IPS-15b (cell line): ENCODE results near the gene ARL3.

Experiments used
- H3K27me3 ChIP-seq: one replicate; pipeline ENCODE4 v1.6.1; 2013; ENCODE audit warnings: low read length; ENCODE audit not compliant: control insufficient read depth, insufficient read depth
- H3K36me3 ChIP-seq: one replicate; pipeline ENCODE4 v1.6.1; 2013; ENCODE audit warnings: low read length; ENCODE audit not compliant: control insufficient read depth, insufficient read depth
- H3K4me1 ChIP-seq: one replicate; pipeline ENCODE4 v1.6.1; 2013; ENCODE audit warnings: mild to moderate bottlenecking, low read length; ENCODE audit not compliant: control insufficient read depth, insufficient read depth
- H3K4me3 ChIP-seq: one replicate; pipeline ENCODE4 v1.5.1; 2013; ENCODE audit warnings: low read depth, low read length
- H3K9ac ChIP-seq: one replicate; pipeline ENCODE4 v1.6.1; 2013; ENCODE audit warnings: low read depth, mild to moderate bottlenecking, low read length
- H3K9me3 ChIP-seq: one replicate; pipeline ENCODE4 v1.6.1; 2013; ENCODE audit warnings: mild to moderate bottlenecking, low read length; ENCODE audit not compliant: control insufficient read depth, insufficient read depth

The ARL3 gene

DNA sequence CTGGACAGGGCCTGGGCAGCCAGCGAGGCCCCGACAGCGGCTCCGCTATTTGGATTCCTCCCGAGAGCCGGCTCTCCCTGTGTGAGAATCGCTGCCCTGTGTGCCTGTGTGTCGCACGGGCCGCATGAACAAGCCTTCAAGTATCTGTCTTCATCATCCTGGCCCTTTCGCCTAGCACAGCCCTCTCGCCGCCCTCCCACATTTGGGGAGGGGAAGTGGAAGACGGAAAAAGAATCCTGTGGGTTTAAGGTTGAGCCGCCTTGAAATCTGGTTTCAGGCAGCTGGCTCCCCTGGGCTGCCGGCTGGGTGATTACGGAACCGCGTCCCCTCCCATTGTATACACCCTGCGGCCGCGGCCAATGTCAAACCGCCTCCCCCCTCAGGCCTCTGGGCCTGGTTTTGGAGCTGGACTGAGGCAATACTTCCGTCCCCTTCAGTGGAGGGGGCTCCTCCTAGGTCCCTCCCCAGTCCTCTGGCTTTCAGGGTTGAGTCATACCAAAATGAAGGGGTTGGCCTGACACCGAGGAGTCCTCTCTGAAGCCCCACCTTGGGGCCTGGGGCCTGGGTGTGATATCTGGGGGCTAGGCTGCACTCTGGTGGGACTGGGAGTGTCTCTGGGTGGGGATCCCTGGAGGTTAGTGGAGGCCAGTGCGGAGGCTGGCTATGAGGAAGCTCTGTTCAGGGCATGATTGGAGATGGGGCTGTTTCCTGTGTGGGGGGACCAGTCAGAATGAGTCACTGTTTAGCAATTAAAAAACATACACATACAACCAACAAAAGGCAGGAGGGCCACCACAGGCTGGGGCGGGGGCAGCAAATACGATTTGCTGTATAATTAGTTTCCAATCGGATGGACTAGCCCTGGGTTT lies 68.2 kb downstream of the ARL3 start:
- Histone ChIP-seq H3K9me3 (no peaks in the 10 kb centered on the region), H3K27me3 (no peaks in the 10 kb centered on the region), H3K9ac (peak overlapping the region; percentile 81), H3K4me3 (peak overlapping the region; percentile 87), H3K4me1 (peaks cover 8% of the 10 kb centered on the region), H3K36me3 (peaks cover 5% of the 10 kb centered on the region)

GRCh38 chr10:102645388-102645740 lies 68.8 kb downstream of the ARL3 start:
- H3K4me1 ChIP-seq = peaks cover 8% of the 10 kb centered on the region
- H3K9ac ChIP-seq = peak overlapping the region; percentile 81
- H3K27me3 ChIP-seq = no peaks in the 10 kb centered on the region
- peaks cover 5% of the 10 kb centered on the region for H3K36me3 ChIP-seq
- no peaks in the 10 kb centered on the region for H3K9me3 ChIP-seq
- H3K4me3 ChIP-seq = peak overlapping the region; percentile 87

DNA sequence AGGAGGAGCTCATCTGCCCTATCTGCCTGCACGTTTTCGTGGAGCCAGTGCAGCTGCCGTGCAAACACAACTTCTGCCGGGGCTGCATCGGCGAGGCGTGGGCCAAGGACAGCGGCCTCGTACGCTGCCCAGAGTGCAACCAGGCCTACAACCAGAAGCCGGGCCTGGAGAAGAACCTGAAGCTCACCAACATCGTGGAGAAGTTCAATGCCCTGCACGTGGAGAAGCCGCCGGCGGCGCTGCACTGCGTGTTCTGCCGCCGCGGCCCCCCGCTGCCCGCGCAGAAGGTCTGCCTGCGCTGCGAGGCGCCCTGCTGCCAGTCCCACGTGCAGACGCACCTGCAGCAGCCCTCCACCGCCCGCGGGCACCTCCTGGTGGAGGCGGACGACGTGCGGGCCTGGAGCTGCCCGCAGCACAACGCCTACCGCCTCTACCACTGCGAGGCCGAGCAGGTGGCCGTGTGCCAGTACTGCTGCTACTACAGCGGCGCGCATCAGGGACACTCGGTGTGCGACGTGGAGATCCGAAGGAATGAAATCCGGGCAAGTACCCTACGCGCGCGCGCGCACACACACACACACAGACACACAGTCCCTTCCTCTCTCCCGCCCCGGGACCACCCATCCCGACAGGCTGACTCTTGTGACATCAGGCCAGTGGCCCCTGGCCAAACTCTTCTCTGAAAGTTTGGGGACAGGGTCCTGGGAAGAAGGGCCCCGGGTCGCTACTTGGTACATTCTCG lies 69.4 kb downstream of the ARL3 start:
- H3K4me3 ChIP-seq = peak overlapping the region; percentile 87
- H3K4me1 ChIP-seq = peaks cover 7% of the 10 kb centered on the region
- H3K36me3 ChIP-seq = peaks cover 5% of the 10 kb centered on the region
- peak overlapping the region; percentile 65 for H3K9ac ChIP-seq
- no peaks in the 10 kb centered on the region for H3K9me3 ChIP-seq
- no peaks in the 10 kb centered on the region for H3K27me3 ChIP-seq

GRCh38 chr10:102644066-102644645 lies 70.0 kb downstream of the ARL3 start, which contains the start of gene TRIM8:
TSS of gene TRIM8 (plus strand) at chr10:102644479. CDS start at chr10:102644618, 139 bp downstream.
- Histone ChIP-seq H3K9ac (peak within 1 kb of the TSS; percentile 65), H3K27me3 (no peaks in the 10 kb centered on the region), H3K36me3 (peaks cover 5% of the 10 kb centered on the region), H3K4me1 (peaks cover 7% of the 10 kb centered on the region), H3K9me3 (no peaks in the 10 kb centered on the region), H3K4me3 (peak within 1 kb of the TSS; percentile 87)

GRCh38 chr10:102643336-102644065 lies 70.7 kb downstream of the ARL3 start:
- Histone ChIP-seq H3K4me1 (peaks cover 5% of the 10 kb centered on the region), H3K4me3 (peak overlapping the region; percentile 53), H3K9ac (peak overlapping the region; percentile 9), H3K9me3 (no peaks in the 10 kb centered on the region), H3K36me3 (peaks cover 5% of the 10 kb centered on the region), H3K27me3 (no peaks in the 10 kb centered on the region)

DNA sequence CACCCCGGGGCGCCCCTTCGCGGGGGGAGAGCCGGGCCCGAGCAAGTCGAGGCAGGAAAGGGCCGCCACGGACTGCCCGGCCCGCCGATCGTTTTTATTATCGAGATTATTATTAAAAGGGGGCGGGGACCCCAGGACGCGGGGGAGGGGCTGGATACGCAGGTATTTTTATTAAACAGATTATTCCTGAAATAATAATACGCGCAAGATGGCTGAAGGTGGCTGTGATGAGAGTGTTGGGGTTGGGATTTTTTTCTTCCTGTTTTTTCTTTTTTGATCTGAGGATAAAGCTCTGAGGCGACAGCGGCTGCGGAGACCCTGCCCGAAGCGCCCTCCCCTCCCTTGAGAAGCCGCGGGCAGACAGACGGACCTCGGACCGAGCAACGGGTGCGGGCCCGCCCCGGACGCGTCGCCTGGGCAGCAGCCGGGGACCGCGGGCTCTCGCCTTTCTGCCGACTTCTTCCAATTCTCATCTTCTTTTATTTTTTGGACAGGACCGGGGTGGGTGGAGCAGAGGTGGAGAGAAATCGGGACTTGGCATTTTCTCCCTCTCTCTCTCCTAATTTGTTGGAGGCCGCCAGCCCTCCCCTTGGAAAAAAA lies 71.4 kb downstream of the ARL3 start:
- Histone ChIP-seq H3K4me1 (peaks cover 5% of the 10 kb centered on the region), H3K36me3 (peaks cover 2% of the 10 kb centered on the region), H3K9ac (peak overlapping the region; percentile 9), H3K27me3 (no peaks in the 10 kb centered on the region), H3K9me3 (no peaks in the 10 kb centered on the region), H3K4me3 (peak overlapping the region; percentile 26)

DNA sequence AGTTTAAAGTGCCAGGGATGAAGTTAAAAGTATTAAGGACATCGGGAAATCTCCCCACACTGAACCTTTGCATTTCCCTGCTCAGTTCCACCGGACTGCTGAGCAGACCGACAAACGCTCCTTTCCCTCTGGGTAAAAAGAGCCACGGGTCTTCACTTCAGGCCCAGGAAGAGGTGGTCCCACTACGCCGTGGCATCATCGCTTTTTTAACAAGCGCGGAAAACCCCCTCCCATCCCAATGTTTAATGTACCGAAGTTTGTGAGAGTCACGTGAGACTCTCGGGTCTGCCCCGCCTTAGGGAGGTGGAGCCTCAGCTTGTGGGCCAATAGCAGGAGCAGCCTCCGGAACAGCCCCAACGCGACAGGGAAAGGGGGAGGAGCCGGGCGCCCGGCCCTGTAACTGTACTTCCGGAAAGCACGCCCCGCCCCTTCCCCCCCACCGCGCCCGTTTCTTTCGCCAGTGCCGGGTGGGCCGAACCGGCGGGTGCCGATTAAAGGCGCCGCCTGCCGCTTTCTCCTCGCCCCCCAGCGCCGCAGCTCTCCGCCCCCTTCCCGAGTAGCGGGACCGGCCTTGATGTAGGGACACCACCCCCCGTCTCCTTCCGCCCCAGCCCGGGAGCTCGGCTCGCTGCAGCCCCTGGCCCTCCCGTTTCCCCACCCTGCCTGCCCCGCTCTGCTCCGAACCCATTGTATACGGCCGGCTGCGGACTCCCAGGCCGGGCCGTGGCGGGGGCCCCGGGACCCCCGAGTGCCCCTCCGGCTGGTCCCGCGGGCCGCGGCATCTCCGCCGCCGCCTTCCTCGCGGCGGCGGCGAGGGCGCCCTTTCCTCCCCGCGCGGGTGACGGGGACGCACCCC lies 72.1 kb downstream of the ARL3 start:
- H3K9me3 ChIP-seq = no peaks in the 10 kb centered on the region
- peak overlapping the region; percentile 37 for H3K9ac ChIP-seq
- peak overlapping the region; percentile 26 for H3K4me3 ChIP-seq
- no peaks in the 10 kb centered on the region for H3K27me3 ChIP-seq
- H3K36me3 ChIP-seq = peaks cover 2% of the 10 kb centered on the region
- peaks cover 3% of the 10 kb centered on the region for H3K4me1 ChIP-seq

DNA sequence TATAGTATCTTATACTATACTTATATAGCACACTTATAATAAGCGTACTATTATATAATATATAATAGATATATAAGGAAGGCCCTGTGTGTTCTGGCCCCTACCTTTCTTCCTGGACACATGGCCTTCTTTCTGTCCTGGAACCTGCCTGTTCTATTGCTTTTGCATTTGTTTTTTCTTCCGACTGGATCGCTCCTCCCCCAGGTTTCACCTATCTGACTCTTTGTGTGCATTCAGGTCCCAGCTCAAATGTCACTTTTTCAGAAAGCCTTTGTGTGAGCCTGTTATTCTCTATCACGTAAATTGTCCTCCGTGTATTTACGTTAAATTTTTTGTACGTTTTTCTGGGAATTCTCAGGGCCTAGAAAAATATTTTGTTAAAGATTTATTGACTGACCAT lies 72.8 kb downstream of the ARL3 start:
- H3K4me1 ChIP-seq = peaks cover under 1% of the 10 kb centered on the region
- H3K27me3 ChIP-seq = no peaks in the 10 kb centered on the region
- H3K4me3 ChIP-seq = peak overlapping the region; percentile 26
- H3K9me3 ChIP-seq = no peaks in the 10 kb centered on the region
- no peak overlapping the region for H3K9ac ChIP-seq
- H3K36me3 ChIP-seq = peaks cover 2% of the 10 kb centered on the region

- H3K9me3 ChIP-seq = no peaks in the 10 kb centered on the region
- no peak overlapping the region for H3K4me3 ChIP-seq
- no peak overlapping the region for H3K9ac ChIP-seq
- H3K36me3 ChIP-seq = peaks cover 2% of the 10 kb centered on the region
- no peaks in the 10 kb centered on the region for H3K27me3 ChIP-seq
- H3K4me1 ChIP-seq = no peaks in the 10 kb centered on the region
Measured at GRCh38 chr10:102639537-102639936, 74.7 kb downstream of the ARL3 start.

DNA sequence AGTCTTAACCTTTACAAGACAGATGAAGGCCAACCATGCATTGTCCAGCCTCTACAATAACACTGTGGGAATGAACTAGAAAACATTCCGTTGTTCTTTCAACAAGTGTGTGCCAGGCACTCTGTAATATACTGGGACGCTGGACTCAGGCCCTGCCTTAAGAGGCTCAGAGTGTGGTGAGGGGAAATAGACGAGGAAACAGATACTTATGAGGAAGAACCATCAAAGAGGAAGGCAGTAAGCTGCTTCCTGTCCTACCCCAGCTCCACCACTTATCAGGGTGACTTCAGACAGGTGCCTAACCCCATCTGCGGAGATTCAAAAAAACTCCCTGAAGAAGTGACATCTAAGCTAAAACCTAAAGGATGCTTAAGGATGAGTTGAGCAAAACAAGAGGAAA lies 78.8 kb downstream of the ARL3 start:
- H3K9ac ChIP-seq = no peak overlapping the region
- H3K36me3 ChIP-seq = no peaks in the 10 kb centered on the region
- peaks cover 6% of the 10 kb centered on the region for H3K4me1 ChIP-seq
- no peaks in the 10 kb centered on the region for H3K9me3 ChIP-seq
- no peaks in the 10 kb centered on the region for H3K27me3 ChIP-seq
- no peak overlapping the region for H3K4me3 ChIP-seq
